Fibroblast of the aortic adventitia (primary cell): ENCODE data around the gene PSMG1. TPM values are rescaled to one million over a fixed set of nuclear protein-coding genes. Genes with fewer than 3 reads are reported as not detected.
"Not testable (repeated sequence)": the region's sequence is repeated elsewhere in the genome, so short reads cannot be mapped to it uniquely, and the experiment has no call there.

Experiments used
- DNase-seq: peaks from one replicate; pipeline ENCODE4 v3.0.0-alpha.2; 2010; ENCODE audit warnings: low read depth
- H3K4me3 ChIP-seq: 2 replicates; pipeline ENCODE4 v1.5.1; 2011; ENCODE audit warnings: low read depth, mild to moderate bottlenecking, control low read depth, low read length, moderate library complexity
- CTCF ChIP-seq: IDR thresholded peaks from 2 replicates; pipeline ENCODE4 v1.5.1; 2011; ENCODE audit warnings: mild to moderate bottlenecking, low read length, control low read depth, inconsistent platforms; ENCODE audit not compliant: insufficient read depth
- total RNA-seq: library from RNA; depleted of rRNA; stranded (reverse); fragments of >200 nt; gene quantifications from 2 replicates; pipeline ENCODE4 v1.2.3, GENCODE V29; 2012; ENCODE audit warnings: low replicate concordance

Gene PSMG1
- total RNA-seq, 1 donor: 91.1 TPM

- no peak overlapping the region for H3K4me3 ChIP-seq
- peak; percentile 76 for DNase-seq
- no peak for TF ChIP-seq CTCF
Observed at GRCh38 chr21:39159342-39160063, 23.7 kb downstream of the PSMG1 start.

- DNase-seq: not testable (repeated sequence)
Observed at GRCh38 chr21:39157241-39157640, 26.0 kb downstream of the PSMG1 start.

GRCh38 chr21:39156024-39156423 lies 27.2 kb downstream of the PSMG1 start:
- peak; percentile 65 for DNase-seq
- TF ChIP-seq CTCF: no peak

More at GRCh38 chr21:39157241-39157640, 26.0 kb downstream of the PSMG1 start:
- H3K4me3 ChIP-seq: not testable (repeated sequence)

GRCh38 chr21:39155578-39155977 lies 27.7 kb downstream of the PSMG1 start:
- DNase-seq: no peak
- H3K4me3 ChIP-seq: no peak overlapping the region
- TF ChIP-seq CTCF: no peak

More at GRCh38 chr21:39156024-39156423, 27.2 kb downstream of the PSMG1 start:
- no peak overlapping the region for H3K4me3 ChIP-seq

- DNase-seq: no peak
- H3K4me3 ChIP-seq: no peak overlapping the region
- no peak for TF ChIP-seq CTCF
Observed at GRCh38 chr21:39153842-39154241, 29.4 kb downstream of the PSMG1 start.

GRCh38 chr21:39153373-39153772 lies 29.9 kb downstream of the PSMG1 start:
- peak; percentile 19 for DNase-seq
- H3K4me3 ChIP-seq: no peak overlapping the region
- TF ChIP-seq CTCF: peak; percentile 59

- no peak for TF ChIP-seq CTCF
- no peak overlapping the region for H3K4me3 ChIP-seq
- DNase-seq: peak; percentile 30
Observed at GRCh38 chr21:39152271-39152670, 31.0 kb downstream of the PSMG1 start.
